ENCODE measurements around the gene HPRT1. TPM values are rescaled to one million over a fixed set of nuclear protein-coding genes. Genes with fewer than 3 reads are reported as not detected.

The HPRT1 gene
- 1 to 10 TPM; 6.6 to 9.6 TPM for total RNA-seq

- TF ChIP-seq CTCF (IDR thresholded peaks at IDR 0.05) = no peak
- Histone ChIP-seq H3K4me3 (peak within 1 kb of the TSS; percentile 60 to 66), H3K4me1 (no peaks in the 10 kb centered on the region), H3K27me3 (no peaks in the 10 kb centered on the region), H3K36me3 (no peaks in the 10 kb centered on the region), H3K27ac (peak within 1 kb of the TSS; percentile 75 to 83), H3K9me3 (no peaks in the 10 kb centered on the region)
- peak; percentile 71 for DNase-seq (ENCODE audit: low spot score)
Measured at GRCh38 chrX:134460005-134460861, at the start of gene HPRT1. TSS of gene HPRT1 (plus strand) at chrX:134460165. CDS start at chrX:134460312, 147 bp downstream.

GRCh38 chrX:134416087-134416486 is 43.9 kb upstream of the HPRT1 start:
- H3K36me3 ChIP-seq = peaks cover 10% of the 10 kb centered on the region
- no peaks in the 10 kb centered on the region for H3K9me3 ChIP-seq
- DNase-seq (ENCODE audit: low spot score) = no peak
- H3K27ac ChIP-seq = no peak overlapping the region
- H3K4me3 ChIP-seq = no peak overlapping the region
- H3K4me1 ChIP-seq = no peaks in the 10 kb centered on the region
- TF ChIP-seq CTCF (IDR thresholded peaks at IDR 0.05) = no peak
- no peaks in the 10 kb centered on the region for H3K27me3 ChIP-seq

GRCh38 chrX:134418317-134419113 is 41.5 kb upstream of the HPRT1 start:
- no peak for TF ChIP-seq CTCF (IDR thresholded peaks at IDR 0.05)
- Histone ChIP-seq H3K27ac (no peak overlapping the region), H3K36me3 (peaks cover 10% of the 10 kb centered on the region), H3K27me3 (no peaks in the 10 kb centered on the region), H3K4me3 (no peak overlapping the region), H3K9me3 (no peaks in the 10 kb centered on the region), H3K4me1 (no peaks in the 10 kb centered on the region)
- DNase-seq (ENCODE audit: low spot score) = no peak

GRCh38 chrX:134419784-134420183 is 40.2 kb upstream of the HPRT1 start:
- H3K4me1 ChIP-seq = no peaks in the 10 kb centered on the region
- H3K9me3 ChIP-seq = no peaks in the 10 kb centered on the region
- H3K27ac ChIP-seq = no peak overlapping the region
- no peaks in the 10 kb centered on the region for H3K27me3 ChIP-seq
- H3K4me3 ChIP-seq = no peak overlapping the region
- H3K36me3 ChIP-seq = peaks cover 10% of the 10 kb centered on the region
- DNase-seq (ENCODE audit: low spot score) = no peak
- no peak for TF ChIP-seq CTCF (IDR thresholded peaks at IDR 0.05)

GRCh38 chrX:134423606-134424005 is 36.4 kb upstream of the HPRT1 start:
- peaks cover under 1% of the 10 kb centered on the region for H3K36me3 ChIP-seq
- no peaks in the 10 kb centered on the region for H3K27me3 ChIP-seq
- no peak overlapping the region for H3K4me3 ChIP-seq
- DNase-seq (ENCODE audit: low spot score) = no peak
- peak in 1 of 2 donors; percentile 41 for TF ChIP-seq CTCF (IDR thresholded peaks at IDR 0.05)
- no peaks in the 10 kb centered on the region for H3K4me1 ChIP-seq
- no peak overlapping the region for H3K27ac ChIP-seq
- no peaks in the 10 kb centered on the region for H3K9me3 ChIP-seq
